ENCODE measurements around the gene COPS6. TPM values are rescaled to one million over a fixed set of nuclear protein-coding genes. Genes with fewer than 3 reads are reported as not detected.

The COPS6 gene
- polyA plus RNA-seq, 3 donors, result 48.5 to 123 (median 117) TPM

GRCh38 chr7:100074841-100075240 is 13.9 kb upstream of the COPS6 start:
- H3K27ac ChIP-seq (ENCODE audit: low read depth, low read length), result no peak overlapping the region
- 95 to 97% (median 96%) methylated on average over 7 of the region's 7 CpGs for WGBS, 3 donors

DNA sequence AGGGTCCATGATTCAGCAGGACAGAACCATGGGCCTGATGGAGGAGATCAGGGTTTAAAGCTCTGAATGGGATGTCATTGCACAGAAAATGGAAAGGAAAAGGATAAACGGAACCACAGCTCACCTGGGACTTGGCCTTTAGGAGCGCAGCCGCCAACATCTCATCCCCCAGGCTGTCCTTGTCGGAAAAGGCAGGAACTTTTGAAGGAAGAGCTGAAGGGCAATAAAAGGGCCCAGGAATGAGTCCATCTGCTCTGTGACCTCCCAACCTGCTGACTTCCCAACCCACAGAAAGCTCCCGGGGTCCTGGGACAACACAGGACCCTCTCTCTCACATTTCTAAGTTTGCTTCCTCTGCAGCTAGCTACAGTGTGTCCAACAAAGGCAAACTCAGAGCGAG is 13.4 kb upstream of the COPS6 start:
- H3K27ac ChIP-seq (ENCODE audit: low read depth, low read length), result no peak overlapping the region
- WGBS, 3 donors, result 93 to 96% (median 93%) methylated on average over 6 of the region's 6 CpGs

DNA sequence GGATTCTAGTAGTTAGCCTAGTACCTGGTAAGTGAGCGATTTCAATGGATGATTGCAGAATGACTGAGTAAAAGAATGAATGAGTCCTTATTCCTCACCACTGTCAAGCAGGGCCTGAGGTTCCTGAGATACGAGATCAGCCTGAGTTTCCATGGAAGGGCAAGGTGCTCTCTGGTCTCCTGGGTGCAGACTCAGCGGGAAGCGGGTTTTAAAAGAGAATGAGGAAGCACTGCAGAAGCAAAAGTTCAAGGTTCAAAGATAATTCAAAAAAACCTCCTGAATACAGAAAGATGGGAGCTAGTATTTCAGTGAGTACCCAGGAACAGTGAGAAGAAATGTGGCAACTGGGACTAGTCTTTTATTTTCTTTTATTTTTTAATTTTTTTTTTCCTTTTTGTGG is 11.6 kb upstream of the COPS6 start:
- H3K27ac ChIP-seq (ENCODE audit: low read depth, low read length), result no peak overlapping the region
- 90 to 91% (median 90%) methylated on average over 4 of the region's 4 CpGs for WGBS, 3 donors

GRCh38 chr7:100079024-100079560 is 9.7 kb upstream of the COPS6 start:
- WGBS, 3 donors, result 54 to 84% (median 83%) methylated on average over 7 of the region's 7 CpGs
- no peak overlapping the region for H3K27ac ChIP-seq (ENCODE audit: low read depth, low read length)

DNA sequence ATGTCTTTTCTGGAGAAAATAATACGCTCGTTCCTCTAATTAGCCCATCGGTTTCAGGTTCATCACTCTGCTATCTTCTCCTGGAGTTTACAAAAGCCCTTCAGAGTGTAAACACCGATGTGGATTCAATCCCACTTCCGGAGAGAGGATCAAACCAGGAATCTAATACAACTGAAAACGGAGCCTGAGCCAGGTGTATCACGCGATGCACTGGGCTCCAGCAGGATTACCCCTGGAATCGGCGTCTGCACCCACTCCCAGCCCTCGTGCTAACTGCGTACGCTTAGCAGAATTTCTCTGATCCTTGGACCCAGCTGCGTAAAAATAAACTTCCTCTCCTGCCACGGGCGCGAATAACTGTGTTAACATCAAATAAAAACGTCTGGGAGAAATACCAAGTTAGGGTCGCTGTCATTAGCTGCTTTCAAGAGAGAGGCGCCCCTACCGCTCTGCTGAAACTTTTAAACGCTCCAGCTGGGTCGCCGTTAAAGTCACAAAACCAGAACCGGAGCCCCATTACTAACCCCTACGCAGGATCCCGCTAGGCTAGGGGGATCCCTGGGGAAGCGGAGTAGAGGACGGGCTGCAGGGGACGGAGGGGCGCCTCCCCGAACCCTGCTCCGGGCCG is 7.7 kb upstream of the COPS6 start:
- H3K27ac ChIP-seq (ENCODE audit: low read depth, low read length), result peak overlapping the region; percentile 38
- 1% methylated on average over 34 of the region's 34 CpGs for WGBS, 3 donors

GRCh38 chr7:100081535-100082102 is 7.2 kb upstream of the COPS6 start, which contains the start of gene ZNF3:
TSS of gene ZNF3 (minus strand) at chr7:100081723. CDS start at chr7:100077357, 4,366 bp downstream.
- WGBS, 3 donors, result 1% methylated on average over 55 of the region's 55 CpGs
- H3K27ac ChIP-seq (ENCODE audit: low read depth, low read length), result peak within 1 kb of the TSS; percentile 38

GRCh38 chr7:100082978-100083377 is 5.8 kb upstream of the COPS6 start:
- 52 to 67% (median 64%) methylated on average over 4 of the region's 4 CpGs for WGBS, 3 donors
- H3K27ac ChIP-seq (ENCODE audit: low read depth, low read length), result no peak overlapping the region

GRCh38 chr7:100085515-100085914 is 3.3 kb upstream of the COPS6 start:
- 31 to 51% (median 32%) methylated on average over 3 of the region's 3 CpGs for WGBS, 3 donors
- no peak overlapping the region for H3K27ac ChIP-seq (ENCODE audit: low read depth, low read length)

DNA sequence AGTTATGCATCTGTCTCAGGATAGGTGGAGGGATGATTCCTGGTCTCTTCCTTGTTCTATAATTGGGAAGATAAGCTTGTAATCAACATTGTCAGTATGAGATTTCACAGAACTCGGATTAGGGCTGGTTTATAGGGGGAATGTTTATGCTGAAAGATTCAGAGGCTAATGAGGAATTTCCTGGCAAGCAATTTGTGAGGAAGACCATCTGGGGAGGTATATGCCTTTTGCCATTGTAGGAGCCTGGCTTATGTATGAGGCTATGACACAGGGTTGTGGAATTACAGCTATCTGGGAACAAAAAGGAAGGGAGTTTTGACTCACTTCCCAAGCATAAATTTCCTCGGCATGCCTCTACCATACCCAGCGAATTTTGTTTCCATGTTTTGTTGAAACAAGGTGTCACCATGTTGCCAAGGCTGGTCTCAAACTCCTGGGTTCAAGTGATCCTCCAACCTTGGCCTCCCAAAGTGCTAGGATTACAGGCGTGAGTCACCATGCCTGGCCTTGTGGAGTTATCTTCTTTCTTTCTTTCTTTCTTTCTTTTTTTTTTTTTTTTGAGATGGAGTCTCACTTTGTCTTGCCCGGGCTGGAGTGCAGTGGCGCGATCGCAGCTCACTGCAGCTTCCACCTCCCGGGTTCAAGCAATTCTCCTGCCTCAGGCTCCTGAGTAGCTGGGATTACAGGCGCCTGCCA is 1.6 kb upstream of the COPS6 start:
- H3K27ac ChIP-seq (ENCODE audit: low read depth, low read length), result no peak overlapping the region
- 64 to 87% (median 72%) methylated on average over 10 of the region's 10 CpGs for WGBS, 3 donors

DNA sequence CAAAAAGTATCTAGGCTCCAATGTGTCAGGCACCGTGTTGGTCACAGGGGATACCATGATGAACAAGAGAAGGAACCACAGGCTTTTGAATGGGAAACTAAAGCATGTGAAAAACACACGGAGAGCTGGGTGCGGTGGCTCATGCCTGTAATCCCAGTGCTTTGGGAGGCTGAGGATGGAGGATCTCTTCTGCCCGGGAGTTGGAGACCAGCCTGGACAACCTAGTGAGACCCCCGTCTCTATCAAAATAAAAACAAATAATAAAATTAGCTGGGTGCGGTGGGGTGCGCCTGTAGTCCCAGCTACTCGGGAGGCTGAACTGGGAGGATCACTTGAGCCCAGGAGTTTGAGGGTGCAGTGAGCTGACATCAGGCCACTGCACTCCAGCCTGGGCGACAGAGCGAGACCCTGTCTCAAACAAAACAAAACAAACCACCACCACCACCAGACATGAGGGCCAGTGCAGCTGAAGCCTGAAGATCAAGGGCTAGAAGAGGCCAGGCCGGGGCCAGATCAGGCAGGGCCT is 611 bp upstream of the COPS6 start:
- 77 to 80% (median 79%) methylated on average over 11 of the region's 11 CpGs for WGBS, 3 donors

DNA sequence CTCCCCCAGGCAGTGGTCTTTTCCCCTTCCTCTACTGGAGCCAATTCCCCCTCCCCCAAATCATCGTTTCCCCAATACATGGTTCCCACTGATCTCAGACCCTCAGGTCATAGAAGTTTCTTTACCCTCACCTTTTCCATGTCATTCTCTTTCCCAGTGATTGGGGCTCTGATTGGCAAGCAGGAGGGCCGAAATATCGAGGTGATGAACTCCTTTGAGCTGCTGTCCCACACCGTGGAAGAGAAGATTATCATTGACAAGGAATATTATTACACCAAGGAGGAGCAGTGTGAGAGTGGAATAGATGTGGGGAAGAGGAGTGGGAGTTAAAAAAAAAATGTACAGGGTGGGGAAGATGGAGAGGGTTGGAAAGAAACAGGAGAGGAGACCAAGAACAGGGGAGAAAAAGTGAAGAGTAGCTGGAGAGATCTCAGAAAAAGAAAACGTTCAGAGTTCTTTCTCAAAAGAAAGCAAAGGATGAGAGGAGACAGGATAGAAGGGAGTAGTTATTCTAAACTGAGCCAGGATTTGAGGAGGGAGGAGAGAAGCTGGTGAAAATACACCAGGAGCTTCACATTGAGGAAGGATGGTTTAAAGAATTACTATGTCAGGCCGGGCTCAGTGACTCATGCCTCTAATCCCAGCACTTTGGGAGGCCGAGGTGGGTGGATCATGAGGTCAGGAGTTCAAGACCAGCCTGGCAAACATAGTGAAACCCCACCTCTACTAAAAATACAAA is 858 bp downstream of the COPS6 start:
- no peak overlapping the region for H3K27ac ChIP-seq (ENCODE audit: low read depth, low read length)
- 30 to 37% (median 31%) methylated on average over 7 of the region's 7 CpGs for WGBS, 3 donors

More for the DNA sequence above, 611 bp upstream of the COPS6 start:
- H3K27ac ChIP-seq (ENCODE audit: low read depth, low read length), result no peak overlapping the region

- WGBS, 3 donors, result 88 to 92% (median 88%) methylated on average over 14 of the region's 14 CpGs
- no peak overlapping the region for H3K27ac ChIP-seq (ENCODE audit: low read depth, low read length)
Measured at GRCh38 chr7:100090527-100091410, 2.0 kb downstream of the COPS6 start.

DNA sequence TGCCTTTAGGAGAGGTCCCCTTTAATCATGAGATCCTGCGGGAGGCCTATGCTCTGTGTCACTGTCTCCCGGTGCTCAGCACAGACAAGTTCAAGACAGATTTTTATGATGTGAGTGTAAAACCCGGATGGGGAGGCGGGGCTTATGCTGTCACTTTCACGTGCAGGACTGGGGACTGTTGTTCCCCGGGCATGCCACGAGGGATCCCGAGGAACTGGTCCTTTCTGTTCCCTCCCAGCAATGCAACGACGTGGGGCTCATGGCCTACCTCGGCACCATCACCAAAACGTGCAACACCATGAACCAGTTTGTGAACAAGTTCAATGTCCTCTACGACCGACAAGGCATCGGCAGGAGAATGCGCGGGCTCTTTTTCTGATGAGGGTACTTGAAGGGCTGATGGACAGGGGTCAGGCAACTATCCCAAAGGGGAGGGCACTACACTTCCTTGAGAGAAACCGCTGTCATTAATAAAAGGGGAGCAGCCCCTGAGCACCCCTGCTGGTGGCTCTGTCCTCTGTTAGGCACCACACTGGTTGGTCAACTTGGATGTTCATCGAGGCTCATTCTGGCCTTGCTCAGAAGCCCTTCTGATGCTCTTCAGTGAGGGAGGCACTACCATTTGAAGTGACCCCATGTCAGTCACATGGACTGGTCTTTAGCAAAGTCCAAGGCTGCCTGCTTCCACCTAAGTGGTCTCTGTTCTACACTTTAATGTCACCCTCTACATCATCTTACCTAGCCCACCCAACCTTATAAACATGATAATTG is 2.8 kb downstream of the COPS6 start:
- H3K27ac ChIP-seq (ENCODE audit: low read depth, low read length), result no peak overlapping the region
- 66 to 73% (median 67%) methylated on average over 19 of the region's 19 CpGs for WGBS, 3 donors

DNA sequence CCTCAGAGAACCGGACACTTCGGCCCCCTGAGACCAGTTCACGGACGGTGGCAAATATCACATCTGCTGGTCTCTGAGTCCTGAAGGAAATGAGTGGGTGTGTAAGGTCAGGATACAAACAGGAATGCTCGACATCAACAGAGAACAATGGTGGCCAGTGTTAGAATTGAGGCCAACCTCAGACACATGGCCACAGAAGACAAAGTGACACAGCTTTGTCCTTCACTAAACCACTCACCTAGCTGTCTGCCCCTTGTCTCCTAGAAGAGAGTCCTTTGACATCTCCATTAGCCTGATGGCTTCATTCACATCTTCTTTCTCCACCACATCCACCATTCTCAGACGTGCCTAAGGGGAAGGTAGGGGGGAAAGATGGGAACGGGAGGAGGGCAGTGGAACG is 4.3 kb downstream of the COPS6 start:
- WGBS, 3 donors, result 44 to 58% (median 54%) methylated on average over 8 of the region's 8 CpGs

GRCh38 chr7:100093498-100093897 is 4.7 kb downstream of the COPS6 start:
- WGBS, 3 donors, result 51 to 60% (median 57%) methylated on average over 13 of the region's 13 CpGs
- no peak overlapping the region for H3K27ac ChIP-seq (ENCODE audit: low read depth, low read length)

More for the DNA sequence above, 4.3 kb downstream of the COPS6 start:
- H3K27ac ChIP-seq (ENCODE audit: low read depth, low read length), result no peak overlapping the region

DNA sequence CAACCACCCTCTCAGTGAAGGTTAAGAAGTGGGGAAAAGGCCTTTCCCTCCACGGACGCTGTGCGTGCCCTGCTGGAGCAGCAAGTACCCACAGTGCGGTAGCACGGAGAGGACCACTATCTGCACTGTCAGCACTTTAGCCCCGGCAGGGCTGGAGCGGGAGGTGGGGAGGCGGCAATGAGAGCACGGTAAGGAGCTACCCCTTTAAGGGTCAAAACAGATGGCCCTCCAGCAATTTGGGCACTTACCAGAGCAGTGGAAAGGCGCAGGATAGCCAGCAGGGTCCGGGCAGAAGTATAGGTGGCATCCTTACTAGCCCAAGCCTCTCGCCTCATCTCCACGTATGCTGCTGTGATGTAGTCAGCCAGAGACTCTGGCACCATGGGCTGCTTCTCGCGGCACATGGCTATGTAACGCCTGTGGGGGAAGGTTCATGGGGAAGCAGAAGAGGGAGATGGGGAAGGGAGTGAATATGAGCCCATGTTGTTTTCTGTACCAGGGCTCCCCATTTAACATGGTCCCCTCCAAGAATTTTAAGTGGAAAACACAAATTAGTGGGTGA is 5.2 kb downstream of the COPS6 start:
- WGBS, 3 donors, result 70 to 82% (median 77%) methylated on average over 16 of the region's 16 CpGs

GRCh38 chr7:100095289-100095688 is 6.5 kb downstream of the COPS6 start:
- no peak overlapping the region for H3K27ac ChIP-seq (ENCODE audit: low read depth, low read length)
- 75 to 89% (median 86%) methylated on average over 9 of the region's 9 CpGs for WGBS, 3 donors

More for the DNA sequence above, 5.2 kb downstream of the COPS6 start:
- no peak overlapping the region for H3K27ac ChIP-seq (ENCODE audit: low read depth, low read length)
